HG03565 (cell line): ENCODE measurements around the gene KDM4C.

ENCODE experiments used
- ATAC-seq: cut with Tn5 transposase; IDR thresholded peaks from one replicate; pipeline ENCODE4 v1.9.1; 2021; ENCODE audit warnings: mild to moderate bottlenecking, moderate library complexity; ENCODE audit not compliant: unreplicated experiment

The KDM4C gene

DNA sequence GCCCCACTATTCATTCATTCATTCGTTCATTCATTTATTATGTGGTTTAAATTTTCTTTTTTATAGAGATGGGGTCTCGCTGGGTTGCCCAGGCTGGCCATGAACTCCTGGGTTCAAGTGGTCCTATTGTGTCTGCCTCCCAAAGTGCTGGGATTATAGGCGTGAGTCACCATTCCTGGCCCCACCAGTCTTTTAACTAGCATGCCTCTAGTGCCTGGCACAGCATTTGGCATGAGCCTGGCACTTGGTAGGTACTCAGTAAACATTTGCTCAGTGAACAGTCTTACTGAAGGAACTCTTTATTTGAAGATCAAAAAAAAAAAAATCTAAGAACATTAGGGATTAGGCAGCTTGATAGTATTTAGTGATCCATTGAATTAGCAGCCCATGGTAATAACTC is 98.1 kb downstream of the KDM4C start:
- ATAC-seq = no peak

- ATAC-seq = no peak
These were observed 106.3 kb downstream of the KDM4C start for GRCh38 chr9:6864102-6864501.

- no peak for ATAC-seq
These were observed 111.5 kb downstream of the KDM4C start for GRCh38 chr9:6869081-6869948.

- no peak for ATAC-seq
These were observed 112.4 kb downstream of the KDM4C start for GRCh38 chr9:6870149-6870548.

DNA sequence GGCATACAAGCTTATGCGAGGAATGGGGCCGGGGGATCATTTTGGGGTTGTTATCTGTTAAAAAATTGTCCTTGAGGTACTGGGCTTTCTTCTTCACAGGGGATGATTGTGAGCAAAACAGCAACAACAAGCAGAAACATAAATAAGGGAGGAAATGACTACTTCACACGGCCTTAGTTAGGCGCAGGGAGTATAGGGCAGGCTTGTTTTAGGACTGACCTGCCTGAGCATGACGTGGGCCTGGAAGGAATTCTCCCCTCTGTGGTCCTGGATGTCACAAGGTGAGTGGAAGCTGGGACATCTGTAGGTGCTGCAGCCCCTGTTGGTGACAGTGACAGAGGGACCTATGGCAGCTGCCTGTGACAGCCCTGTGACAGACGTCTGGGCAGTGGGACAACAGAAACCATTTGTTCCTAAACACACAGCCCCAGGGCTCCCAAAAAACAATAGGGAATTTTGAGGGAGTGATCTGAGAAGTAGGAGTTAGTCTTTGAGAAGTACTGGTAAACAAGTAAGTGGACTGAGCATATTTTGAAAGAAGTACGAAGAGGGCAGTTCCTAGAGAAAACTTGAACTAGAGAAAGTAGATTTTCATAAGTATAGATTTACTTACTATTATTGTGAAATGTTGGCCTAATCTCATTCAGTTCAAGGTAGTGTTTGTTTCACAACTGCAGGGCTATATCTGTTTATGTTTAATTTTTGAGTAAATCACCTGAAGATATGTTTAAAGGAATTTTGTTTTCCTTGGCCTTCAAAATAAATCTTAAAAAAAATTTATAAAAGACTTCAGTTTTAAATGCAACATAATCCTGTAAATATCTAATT is 113.1 kb downstream of the KDM4C start:
- ATAC-seq = no peak

DNA sequence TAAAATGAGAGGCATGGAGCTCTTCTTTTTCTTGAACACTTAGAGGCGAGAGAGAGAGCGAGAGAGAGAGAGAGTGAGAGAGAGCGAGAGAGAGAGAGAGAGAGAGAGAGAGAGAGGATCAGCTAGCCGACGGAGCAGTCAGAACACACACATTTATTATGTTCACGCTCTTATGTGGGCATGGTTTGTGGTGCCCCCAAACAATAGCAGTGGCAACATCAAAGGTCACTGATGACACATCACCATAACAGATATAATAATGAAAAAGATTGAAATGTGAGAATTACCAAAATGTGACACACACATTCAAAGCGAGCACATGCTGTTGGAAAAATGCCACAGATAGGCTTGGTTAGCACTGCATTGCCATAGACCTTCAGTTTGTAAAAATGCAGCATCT is 116.1 kb downstream of the KDM4C start:
- no peak for ATAC-seq

DNA sequence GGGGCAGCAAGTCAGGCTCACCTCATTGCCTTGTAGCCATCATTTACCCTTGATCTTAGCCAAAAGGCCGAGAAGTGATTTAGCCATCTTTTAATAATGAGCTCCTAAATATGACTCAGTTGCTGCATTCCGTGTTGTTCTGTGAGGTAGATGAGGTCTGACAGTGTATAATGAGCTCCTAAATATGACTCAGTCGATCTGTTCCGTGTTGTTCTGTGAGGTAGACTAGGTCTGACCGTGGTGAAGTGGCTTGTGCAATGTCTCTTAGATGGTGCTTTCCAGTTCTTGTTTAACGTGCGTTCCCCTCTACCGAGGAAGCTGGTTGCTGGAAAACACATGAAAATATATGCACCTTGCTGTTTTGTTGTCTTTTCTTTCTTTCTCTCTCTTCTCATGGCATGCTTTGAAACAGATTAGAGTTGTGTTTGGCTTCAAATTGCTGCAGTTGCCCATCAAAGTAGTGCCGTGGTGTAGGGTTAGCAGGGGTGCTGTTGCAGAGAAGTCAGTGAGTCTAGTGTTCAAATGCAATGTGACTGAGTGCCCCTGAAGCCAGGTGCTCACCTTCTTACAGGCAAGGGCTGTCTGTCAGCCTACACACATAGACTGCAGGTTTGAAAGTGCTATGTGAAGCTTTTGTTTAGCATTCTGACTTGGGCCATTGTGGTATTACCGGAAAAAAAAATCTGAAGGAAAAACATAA is 118.6 kb downstream of the KDM4C start:
- no peak for ATAC-seq

DNA sequence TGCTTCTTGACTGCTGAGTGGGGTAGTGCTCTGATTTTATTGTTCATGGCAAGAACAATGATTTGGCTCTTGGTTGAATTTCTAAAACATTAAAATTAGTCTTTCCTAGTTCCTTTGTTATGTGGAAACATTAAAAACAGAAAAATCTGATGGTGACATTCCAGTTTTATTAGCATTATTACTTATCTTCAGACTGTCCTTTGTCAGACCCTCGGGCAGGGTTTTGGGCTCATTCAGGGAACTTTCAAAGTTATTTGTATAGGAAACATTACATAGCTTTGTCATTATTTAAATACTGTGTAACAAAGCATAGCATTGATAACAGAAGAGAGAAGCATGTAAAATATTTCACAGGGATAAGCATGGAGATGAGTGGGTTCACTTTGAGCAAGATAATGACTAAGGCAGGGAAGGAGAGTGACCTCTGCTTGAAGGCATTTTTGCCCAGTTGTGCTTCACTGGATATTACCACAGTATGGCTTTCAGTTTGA is 119.9 kb downstream of the KDM4C start:
- no peak for ATAC-seq

DNA sequence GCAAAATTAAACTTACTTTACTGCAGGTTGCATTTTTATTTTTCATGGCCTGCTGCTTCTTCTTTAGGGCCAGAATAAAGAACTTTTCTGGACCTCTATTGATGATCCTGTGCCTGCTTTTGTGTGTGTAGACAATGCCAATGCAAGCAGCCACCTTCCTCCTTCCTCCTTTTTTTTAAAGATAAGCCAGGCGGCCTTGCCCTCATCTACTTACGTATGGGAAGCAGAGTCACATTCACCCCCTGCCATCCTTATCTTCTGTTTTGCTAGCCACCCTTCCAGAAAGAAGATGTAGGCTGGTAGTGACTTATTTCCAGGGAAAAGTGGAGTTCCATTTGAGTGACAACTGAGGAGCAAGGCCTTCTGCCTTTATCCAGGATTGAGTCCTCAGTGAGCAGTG is 122.9 kb downstream of the KDM4C start:
- ATAC-seq = no peak

DNA sequence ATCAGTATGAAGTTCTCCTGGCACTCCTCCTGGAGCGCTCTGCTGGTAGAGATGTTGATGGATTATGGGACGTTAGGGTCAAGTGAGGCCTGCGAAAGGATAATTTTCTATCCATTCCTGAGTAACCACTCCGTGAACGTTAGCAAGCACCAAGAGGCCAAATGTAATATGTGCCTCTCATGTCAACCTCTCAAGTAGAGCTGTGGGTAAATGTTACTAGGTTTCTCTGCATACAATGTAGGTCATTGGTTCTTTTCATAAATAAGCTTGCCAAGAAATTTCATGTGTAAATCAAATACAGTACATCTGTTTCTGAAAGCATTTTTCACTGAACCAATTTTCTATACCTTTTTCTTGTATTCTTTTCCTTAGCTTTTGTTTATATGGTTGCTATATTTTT is 126.3 kb downstream of the KDM4C start:
- ATAC-seq = no peak

DNA sequence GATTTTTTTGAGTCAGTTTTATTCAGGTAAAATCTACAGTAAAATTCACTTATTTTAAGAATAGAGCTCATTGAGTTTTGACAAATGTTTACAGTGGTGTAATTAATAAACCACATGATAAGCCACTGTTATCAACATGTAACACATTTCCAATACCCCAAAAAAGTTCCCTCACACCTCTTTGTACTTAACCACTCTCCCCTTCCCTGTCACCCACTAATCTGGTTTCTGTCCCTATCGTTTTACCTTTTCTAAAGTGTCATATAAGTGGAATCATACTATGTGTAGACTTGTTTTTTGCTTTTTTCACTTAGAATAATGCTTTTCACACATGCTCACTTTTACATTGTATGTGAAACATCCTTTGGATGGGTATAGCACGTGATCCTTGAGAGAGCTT is 127.2 kb downstream of the KDM4C start:
- no peak for ATAC-seq

- ATAC-seq = no peak
These were observed 129.3 kb downstream of the KDM4C start for GRCh38 chr9:6887051-6887450.

GRCh38 chr9:6889868-6890267 is 132.1 kb downstream of the KDM4C start:
- ATAC-seq = no peak

- peak; percentile 7 for ATAC-seq
These were observed 135.8 kb downstream of the KDM4C start for GRCh38 chr9:6893350-6894131.

- peak; percentile 95 for ATAC-seq
These were observed 136.4 kb downstream of the KDM4C start for GRCh38 chr9:6894135-6894534.

GRCh38 chr9:6895754-6896153 is 138.0 kb downstream of the KDM4C start:
- ATAC-seq = no peak

GRCh38 chr9:6896562-6896961 is 138.8 kb downstream of the KDM4C start:
- ATAC-seq = no peak

GRCh38 chr9:6897207-6897822 is 139.5 kb downstream of the KDM4C start:
- no peak for ATAC-seq

DNA sequence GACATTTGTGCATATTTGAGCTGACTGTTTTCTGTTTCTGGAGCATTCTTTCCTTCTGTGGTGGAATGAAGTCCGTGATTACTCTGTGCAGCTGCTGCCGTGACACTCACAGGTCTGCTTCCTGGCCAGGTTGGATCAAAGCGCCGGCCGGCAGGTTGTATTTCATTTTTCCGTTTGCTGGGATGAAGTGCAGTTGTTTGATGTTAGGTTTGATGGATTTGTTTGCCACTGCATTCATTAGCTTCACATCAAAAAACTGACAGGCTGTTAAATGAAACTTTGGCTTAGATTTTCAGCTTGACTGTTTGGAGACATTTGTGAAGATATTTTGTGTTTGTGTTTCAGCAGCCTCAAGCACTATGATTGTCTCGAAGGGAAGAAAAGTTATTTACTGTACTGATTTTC is 140.1 kb downstream of the KDM4C start:
- ATAC-seq = no peak

DNA sequence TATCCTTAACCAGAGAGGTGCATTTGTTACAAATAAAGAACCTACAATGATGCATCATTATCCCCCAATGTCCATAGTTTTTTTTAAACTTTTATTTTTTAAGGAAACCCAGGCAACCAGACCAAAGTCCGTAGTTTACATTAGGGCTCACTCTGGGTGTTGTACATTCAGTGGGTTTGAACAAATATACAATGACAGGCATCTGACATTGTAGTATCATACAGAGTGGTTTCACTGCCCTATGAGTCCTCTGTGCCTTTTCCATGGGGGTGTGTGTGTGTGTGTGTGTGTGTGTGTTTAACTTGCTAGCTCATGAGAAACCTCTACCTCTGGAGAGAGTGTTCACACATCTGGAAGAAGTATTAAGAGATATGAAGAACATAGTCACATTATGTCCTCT is 141.5 kb downstream of the KDM4C start:
- ATAC-seq = no peak
